Esophagus squamous epithelium (tissue), 4 donors: ENCODE data around the gene CORO1C.

Experiments used
- POLR2A ChIP-seq, 4 donors: fragments of 450-650 bp; IDR thresholded peaks; one replicate each; pipeline ENCODE4 v1.6.1; 2017; ENCODE audit warnings: antibody characterized with exemption in 4 of 4, mild to moderate bottlenecking in 4 of 4, moderate library complexity in 3 of 4
- TF ChIP-seq, protein P1 (sequence below), 6 experiments: fragments of 450-650 bp in 4 of 6; fragments of 200-600 bp in 2 of 6; sonication (generic) in 2 of 6; IDR thresholded peaks; one replicate each; pipeline ENCODE4 v1.5.1; 2016 to 2019; ENCODE audit warnings: antibody characterized with exemption in 6 of 6, mild to moderate bottlenecking in 4 of 6, moderate library complexity in 4 of 6

DNA sequence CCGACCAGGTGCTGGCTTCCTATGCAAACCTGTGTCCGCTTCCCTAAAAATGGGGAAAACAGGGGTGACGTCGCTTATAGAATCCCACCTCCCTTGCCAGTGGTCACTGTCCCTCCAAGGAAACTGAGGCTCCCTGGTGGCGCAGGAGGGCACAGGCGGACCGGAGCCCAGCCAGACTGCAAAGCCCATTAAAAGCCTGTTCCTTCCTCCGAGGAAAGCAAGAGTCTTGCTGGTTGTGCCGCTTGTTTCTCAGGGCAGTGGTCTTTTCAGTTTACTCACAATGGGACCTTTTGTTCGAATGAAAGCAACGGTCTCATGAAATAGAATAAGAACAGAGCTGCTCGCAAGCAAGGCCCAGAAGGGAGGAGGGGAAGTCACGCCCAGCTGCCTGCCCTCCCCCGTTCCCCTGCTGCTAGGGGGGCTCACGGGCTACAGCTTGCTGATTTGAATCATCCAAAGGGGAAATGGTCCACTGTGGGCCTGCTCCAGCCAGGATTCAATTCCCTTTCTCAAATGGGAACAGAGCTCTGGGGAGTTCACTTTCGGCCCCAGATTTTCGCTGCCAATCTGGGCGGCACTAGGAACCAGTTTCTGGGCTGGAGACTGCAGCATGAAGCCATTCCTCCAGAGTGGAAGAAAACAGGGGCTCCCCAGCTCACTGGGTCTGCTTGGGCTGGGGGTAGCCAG, 93.0 kb downstream of the CORO1C start:
- TF ChIP-seq, protein P1, sequence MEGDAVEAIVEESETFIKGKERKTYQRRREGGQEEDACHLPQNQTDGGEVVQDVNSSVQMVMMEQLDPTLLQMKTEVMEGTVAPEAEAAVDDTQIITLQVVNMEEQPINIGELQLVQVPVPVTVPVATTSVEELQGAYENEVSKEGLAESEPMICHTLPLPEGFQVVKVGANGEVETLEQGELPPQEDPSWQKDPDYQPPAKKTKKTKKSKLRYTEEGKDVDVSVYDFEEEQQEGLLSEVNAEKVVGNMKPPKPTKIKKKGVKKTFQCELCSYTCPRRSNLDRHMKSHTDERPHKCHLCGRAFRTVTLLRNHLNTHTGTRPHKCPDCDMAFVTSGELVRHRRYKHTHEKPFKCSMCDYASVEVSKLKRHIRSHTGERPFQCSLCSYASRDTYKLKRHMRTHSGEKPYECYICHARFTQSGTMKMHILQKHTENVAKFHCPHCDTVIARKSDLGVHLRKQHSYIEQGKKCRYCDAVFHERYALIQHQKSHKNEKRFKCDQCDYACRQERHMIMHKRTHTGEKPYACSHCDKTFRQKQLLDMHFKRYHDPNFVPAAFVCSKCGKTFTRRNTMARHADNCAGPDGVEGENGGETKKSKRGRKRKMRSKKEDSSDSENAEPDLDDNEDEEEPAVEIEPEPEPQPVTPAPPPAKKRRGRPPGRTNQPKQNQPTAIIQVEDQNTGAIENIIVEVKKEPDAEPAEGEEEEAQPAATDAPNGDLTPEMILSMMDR (IDR thresholded peaks at IDR 0.05): no peak
- TF ChIP-seq POLR2A (IDR thresholded peaks at IDR 0.05): no peak
